Neural cell (in vitro differentiated cells): ENCODE results near the gene PCYT1B. TPM values are rescaled to one million over a fixed set of nuclear protein-coding genes. Genes with fewer than 3 reads are reported as not detected.

ENCODE experiments used
- H2AFZ ChIP-seq: fragments of 200-600, 300-800 bp; sonication (generic), shearing (Covaris generic); 2 replicates; pipeline ENCODE4 v1.6.0; 2014; ENCODE audit warnings: low read depth, mild to moderate bottlenecking, antibody characterized with exemption, low read length, moderate library complexity
- H3F3A ChIP-seq: fragments of 200-600 bp; shearing (Covaris generic); 2 replicates; pipeline ENCODE4 v1.6.1; 2016; ENCODE audit warnings: mild to moderate bottlenecking, moderate library complexity, mixed read lengths, antibody characterized with exemption, low read length; ENCODE audit not compliant: insufficient read depth, poor library complexity, severe bottlenecking
- H3K27ac ChIP-seq: fragments of 200-600, 300-800 bp; sonication (generic), shearing (Covaris generic); 2 replicates; pipeline ENCODE4 v1.5.1; 2014; ENCODE audit warnings: mild to moderate bottlenecking, low read length, moderate library complexity
- H3K27me3 ChIP-seq: fragments of 300-800, 200-600 bp; sonication (generic), shearing (Covaris generic); 2 replicates; pipeline ENCODE4 v1.6.0; 2014; ENCODE audit warnings: mild to moderate bottlenecking, low read depth, low read length, moderate library complexity; ENCODE audit not compliant: insufficient read depth
- H3K36me3 ChIP-seq: fragments of 300-800, 200-600 bp; sonication (generic), shearing (Covaris generic); 2 replicates; pipeline ENCODE4 v1.5.1; 2014; ENCODE audit warnings: mild to moderate bottlenecking, antibody characterized with exemption, low read length, moderate library complexity; ENCODE audit not compliant: insufficient read depth
- H3K4me2 ChIP-seq: fragments of 300-800, 200-600 bp; sonication (generic), shearing (Covaris generic); 2 replicates; pipeline ENCODE4 v1.6.0; 2014; ENCODE audit warnings: mild to moderate bottlenecking, low read length
- H3K4me3 ChIP-seq: fragments of 300-800, 200-600 bp; sonication (generic), shearing (Covaris generic); 2 replicates; pipeline ENCODE4 v1.5.1; 2014; ENCODE audit warnings: mild to moderate bottlenecking, low read length, moderate library complexity
- H3K79me2 ChIP-seq: fragments of 200-600 bp; shearing (Covaris generic); replicated peaks from 2 replicates; pipeline ENCODE4 v1.6.0; 2014; ENCODE audit warnings: mild to moderate bottlenecking, low read length, moderate library complexity; ENCODE audit not compliant: insufficient read depth
- H3K9ac ChIP-seq: fragments of 300-800, 200-600 bp; sonication (generic), shearing (Covaris generic); 2 replicates; pipeline ENCODE4 v1.6.1; 2016; ENCODE audit warnings: mild to moderate bottlenecking, low read length, mixed read lengths
- H3K9me2 ChIP-seq: fragments of 200-600 bp; shearing (Covaris generic); 2 replicates; pipeline ENCODE4 v1.6.1; 2016; ENCODE audit warnings: mild to moderate bottlenecking, low read length, mixed read lengths; ENCODE audit not compliant: insufficient read depth
- H3K9me3 ChIP-seq: fragments of 200-600, 300-800 bp; sonication (generic), shearing (Covaris generic); 2 replicates; pipeline ENCODE4 v1.6.1; 2016; ENCODE audit warnings: mild to moderate bottlenecking, mixed run types, low read length, moderate library complexity, mixed read lengths
- H4K20me1 ChIP-seq: fragments of 200-600 bp; shearing (Covaris generic); 2 replicates; pipeline ENCODE4 v1.6.1; 2016; ENCODE audit warnings: mild to moderate bottlenecking, mixed run types; ENCODE audit not compliant: insufficient read depth
- EP300 ChIP-seq: fragments of 450-650 bp; conservative IDR thresholded peaks from 2 replicates; pipeline ENCODE4 v1.6.1; 2014; ENCODE audit warnings: antibody characterized with exemption, mild to moderate bottlenecking, moderate library complexity; ENCODE audit not compliant: poor library complexity, severe bottlenecking
- EZH2 ChIP-seq: fragments of 200-600, 300-800 bp; shearing (Covaris generic), sonication (generic); IDR thresholded peaks from 2 replicates; pipeline ENCODE4 v1.6.1; 2014; ENCODE audit warnings: antibody characterized with exemption, low read length, borderline replicate concordance, mild to moderate bottlenecking; ENCODE audit not compliant: insufficient read depth, poor library complexity, severe bottlenecking
- MXI1 ChIP-seq: fragments of 450-650 bp; conservative IDR thresholded peaks from 2 replicates; pipeline ENCODE4 v1.6.1; 2014; ENCODE audit warnings: antibody characterized with exemption, mild to moderate bottlenecking; ENCODE audit not compliant: poor library complexity, severe bottlenecking
- POLR2AphosphoS5 ChIP-seq: IDR thresholded peaks from 2 replicates; pipeline ENCODE4 v1.6.1; 2012
- RAD21 ChIP-seq: fragments of 450-650 bp; conservative IDR thresholded peaks from 2 replicates; pipeline ENCODE4 v1.6.1; 2014; ENCODE audit warnings: antibody characterized with exemption, mild to moderate bottlenecking, moderate library complexity
- SMC3 ChIP-seq: fragments of 450-650 bp; conservative IDR thresholded peaks from 2 replicates; pipeline ENCODE4 v1.6.1; 2014; ENCODE audit warnings: antibody characterized with exemption, mild to moderate bottlenecking, moderate library complexity; ENCODE audit not compliant: poor library complexity
- TAF1 ChIP-seq: IDR thresholded peaks from 2 replicates; pipeline ENCODE4 v1.6.1; 2012; ENCODE audit warnings: low read depth
- polyA minus RNA-seq: library from RNA; depleted of rRNA, polyadenylated mRNA; stranded (reverse); fragments of >200 nt; gene quantifications from 2 replicates; pipeline ENCODE4 v1.2.3, GENCODE V29; 2014
- polyA plus RNA-seq: library from polyadenylated mRNA; depleted of rRNA; stranded (reverse); fragments of >200 nt; gene quantifications from 2 replicates; pipeline ENCODE4 v1.2.3, GENCODE V29; 2014
- TF ChIP-seq, protein P1 (sequence below): IDR thresholded peaks from 2 replicates; pipeline ENCODE4 v1.6.1; 2012; ENCODE audit warnings: borderline replicate concordance
- TF ChIP-seq, protein P2 (sequence below): fragments of 450-650 bp; IDR thresholded peaks from 2 replicates; pipeline ENCODE4 v1.5.1; 2014; ENCODE audit warnings: antibody characterized with exemption, mild to moderate bottlenecking, moderate library complexity; ENCODE audit not compliant: poor library complexity, severe bottlenecking

The PCYT1B gene
- polyA plus RNA-seq (6.5 and 10.6 TPM in 2 replicates), polyA minus RNA-seq (16.9 and 20.0 TPM in 2 replicates)

DNA sequence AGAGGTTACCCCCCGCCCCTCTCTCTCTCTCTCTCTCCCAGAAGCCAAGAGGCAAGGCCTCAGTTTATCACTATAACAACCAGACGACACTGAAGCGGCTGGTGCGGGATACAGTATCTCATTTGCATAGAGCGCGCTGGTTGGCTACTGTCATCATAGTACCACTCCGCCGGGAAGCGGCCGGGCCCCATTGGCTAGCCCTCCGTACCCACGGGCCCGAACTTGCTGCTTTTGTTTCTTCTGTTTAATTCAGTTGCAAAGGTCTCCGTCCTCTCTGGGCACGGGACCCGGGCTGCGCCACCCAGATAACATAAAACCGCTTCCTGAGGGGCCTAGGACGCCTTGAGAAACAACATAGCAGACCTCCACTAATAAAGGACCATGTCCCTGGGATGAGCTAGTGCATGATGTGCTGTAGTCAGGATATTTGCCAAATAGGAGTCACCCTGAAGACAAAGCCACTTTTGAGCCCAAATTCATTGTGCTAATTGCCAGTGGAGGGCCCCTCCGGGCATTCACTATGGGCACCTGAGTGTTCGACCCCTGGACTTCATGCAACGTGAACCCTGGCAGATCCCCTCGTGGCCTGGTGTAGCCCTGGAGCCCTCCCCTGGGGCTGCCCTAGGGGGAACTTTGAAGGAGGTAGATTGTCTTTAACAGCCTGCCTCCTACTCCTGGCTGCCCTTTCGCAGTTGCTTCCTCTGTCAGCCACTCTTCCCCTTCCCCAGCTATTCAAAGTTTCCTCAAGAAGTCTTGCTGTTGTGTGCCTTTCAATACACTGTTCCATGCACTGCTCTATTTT, at the start of gene PCYT1B:
TSS of gene PCYT1B (minus strand) at position 91 of the 802 bp plus-strand sequence. CDS start 242 bp downstream, outside the sequence.
- TF ChIP-seq, protein P1, sequence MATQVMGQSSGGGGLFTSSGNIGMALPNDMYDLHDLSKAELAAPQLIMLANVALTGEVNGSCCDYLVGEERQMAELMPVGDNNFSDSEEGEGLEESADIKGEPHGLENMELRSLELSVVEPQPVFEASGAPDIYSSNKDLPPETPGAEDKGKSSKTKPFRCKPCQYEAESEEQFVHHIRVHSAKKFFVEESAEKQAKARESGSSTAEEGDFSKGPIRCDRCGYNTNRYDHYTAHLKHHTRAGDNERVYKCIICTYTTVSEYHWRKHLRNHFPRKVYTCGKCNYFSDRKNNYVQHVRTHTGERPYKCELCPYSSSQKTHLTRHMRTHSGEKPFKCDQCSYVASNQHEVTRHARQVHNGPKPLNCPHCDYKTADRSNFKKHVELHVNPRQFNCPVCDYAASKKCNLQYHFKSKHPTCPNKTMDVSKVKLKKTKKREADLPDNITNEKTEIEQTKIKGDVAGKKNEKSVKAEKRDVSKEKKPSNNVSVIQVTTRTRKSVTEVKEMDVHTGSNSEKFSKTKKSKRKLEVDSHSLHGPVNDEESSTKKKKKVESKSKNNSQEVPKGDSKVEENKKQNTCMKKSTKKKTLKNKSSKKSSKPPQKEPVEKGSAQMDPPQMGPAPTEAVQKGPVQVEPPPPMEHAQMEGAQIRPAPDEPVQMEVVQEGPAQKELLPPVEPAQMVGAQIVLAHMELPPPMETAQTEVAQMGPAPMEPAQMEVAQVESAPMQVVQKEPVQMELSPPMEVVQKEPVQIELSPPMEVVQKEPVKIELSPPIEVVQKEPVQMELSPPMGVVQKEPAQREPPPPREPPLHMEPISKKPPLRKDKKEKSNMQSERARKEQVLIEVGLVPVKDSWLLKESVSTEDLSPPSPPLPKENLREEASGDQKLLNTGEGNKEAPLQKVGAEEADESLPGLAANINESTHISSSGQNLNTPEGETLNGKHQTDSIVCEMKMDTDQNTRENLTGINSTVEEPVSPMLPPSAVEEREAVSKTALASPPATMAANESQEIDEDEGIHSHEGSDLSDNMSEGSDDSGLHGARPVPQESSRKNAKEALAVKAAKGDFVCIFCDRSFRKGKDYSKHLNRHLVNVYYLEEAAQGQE, result no peak
- TF ChIP-seq SMC3 (no peak), POLR2AphosphoS5 (no peak), MXI1 (no peak), EZH2 (no peak), TAF1 (no peak), RAD21 (no peak), EP300 (no peak)
- TF ChIP-seq, protein P2, sequence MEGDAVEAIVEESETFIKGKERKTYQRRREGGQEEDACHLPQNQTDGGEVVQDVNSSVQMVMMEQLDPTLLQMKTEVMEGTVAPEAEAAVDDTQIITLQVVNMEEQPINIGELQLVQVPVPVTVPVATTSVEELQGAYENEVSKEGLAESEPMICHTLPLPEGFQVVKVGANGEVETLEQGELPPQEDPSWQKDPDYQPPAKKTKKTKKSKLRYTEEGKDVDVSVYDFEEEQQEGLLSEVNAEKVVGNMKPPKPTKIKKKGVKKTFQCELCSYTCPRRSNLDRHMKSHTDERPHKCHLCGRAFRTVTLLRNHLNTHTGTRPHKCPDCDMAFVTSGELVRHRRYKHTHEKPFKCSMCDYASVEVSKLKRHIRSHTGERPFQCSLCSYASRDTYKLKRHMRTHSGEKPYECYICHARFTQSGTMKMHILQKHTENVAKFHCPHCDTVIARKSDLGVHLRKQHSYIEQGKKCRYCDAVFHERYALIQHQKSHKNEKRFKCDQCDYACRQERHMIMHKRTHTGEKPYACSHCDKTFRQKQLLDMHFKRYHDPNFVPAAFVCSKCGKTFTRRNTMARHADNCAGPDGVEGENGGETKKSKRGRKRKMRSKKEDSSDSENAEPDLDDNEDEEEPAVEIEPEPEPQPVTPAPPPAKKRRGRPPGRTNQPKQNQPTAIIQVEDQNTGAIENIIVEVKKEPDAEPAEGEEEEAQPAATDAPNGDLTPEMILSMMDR, result no peak
- H2AFZ ChIP-seq, result peak within 1 kb of the TSS; percentile 27
- no peaks in the 10 kb centered on the region for H3F3A ChIP-seq
- peak within 1 kb of the TSS; percentile 35 for H3K4me2 ChIP-seq
- H3K9me2 ChIP-seq, result no peaks in the 10 kb centered on the region
- no peaks in the 10 kb centered on the region for H3K79me2 ChIP-seq
- H3K9ac ChIP-seq, result peak within 1 kb of the TSS; percentile 56
- no peaks in the 10 kb centered on the region for H3K27me3 ChIP-seq
- H4K20me1 ChIP-seq, result no peaks in the 10 kb centered on the region
- H3K36me3 ChIP-seq, result no peaks in the 10 kb centered on the region
- peak within 1 kb of the TSS; percentile 51 for H3K27ac ChIP-seq
- H3K4me3 ChIP-seq, result peak within 1 kb of the TSS; percentile 62
- no peaks in the 10 kb centered on the region for H3K9me3 ChIP-seq

DNA sequence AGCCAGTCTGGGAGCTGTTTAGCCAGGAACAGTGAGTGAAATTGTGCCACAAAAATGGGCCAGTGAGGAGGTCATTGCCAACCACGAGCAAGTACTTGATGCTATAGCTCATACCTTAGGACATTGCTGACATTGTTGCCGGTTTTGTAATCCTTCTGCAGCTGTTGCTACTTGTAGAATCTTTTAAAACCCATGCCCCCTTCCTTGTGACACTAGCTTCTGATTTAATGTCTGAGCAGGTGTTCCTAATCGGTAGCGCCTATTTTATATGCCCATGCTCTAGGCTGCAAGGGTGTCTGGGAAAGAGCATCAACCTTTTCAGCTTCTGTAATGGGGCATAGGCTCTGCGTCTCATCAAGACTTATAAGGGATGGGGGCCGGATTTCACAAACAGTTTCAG, 49.1 kb upstream of the PCYT1B start:
- H2AFZ ChIP-seq, result no peak overlapping the region
- no peaks in the 10 kb centered on the region for H3K9me2 ChIP-seq
- no peak overlapping the region for H3K27ac ChIP-seq
- no peaks in the 10 kb centered on the region for H3K36me3 ChIP-seq
- H3K4me3 ChIP-seq, result no peak overlapping the region
- no peaks in the 10 kb centered on the region for H3F3A ChIP-seq
- H3K9me3 ChIP-seq, result no peaks in the 10 kb centered on the region
- TF ChIP-seq, protein P1, result no peak
- TF ChIP-seq TAF1, result no peak
- TF ChIP-seq, protein P2, result no peak
- TF ChIP-seq EP300, result no peak
- no peak for TF ChIP-seq POLR2AphosphoS5
- TF ChIP-seq SMC3, result no peak
- TF ChIP-seq MXI1, result no peak
- TF ChIP-seq RAD21, result no peak
- TF ChIP-seq EZH2, result no peak
- H4K20me1 ChIP-seq, result no peaks in the 10 kb centered on the region
- H3K79me2 ChIP-seq, result no peaks in the 10 kb centered on the region
- no peak overlapping the region for H3K4me2 ChIP-seq
- H3K9ac ChIP-seq, result no peak overlapping the region
- H3K27me3 ChIP-seq, result no peaks in the 10 kb centered on the region
